ENCODE measurements around the gene SNX27.

DNA sequence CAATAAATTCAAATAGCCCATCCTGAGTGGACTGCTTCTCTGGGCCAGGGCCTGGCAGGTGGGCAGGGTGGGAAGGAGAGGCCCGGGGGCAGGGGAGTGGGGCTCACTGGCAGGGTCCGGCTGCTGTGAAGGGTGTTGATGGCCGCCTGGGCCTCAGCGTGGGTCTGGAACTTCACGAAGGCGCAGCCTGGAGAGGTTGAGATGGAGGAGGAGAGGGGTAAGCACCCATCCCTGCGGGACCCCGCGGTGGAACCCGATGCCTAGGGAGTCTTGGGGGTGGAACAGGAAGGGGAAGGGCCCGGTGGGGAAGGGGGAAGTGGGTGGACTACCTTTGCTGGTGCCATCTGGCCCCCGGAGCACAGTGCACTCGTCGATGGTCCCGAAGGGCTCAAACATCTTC lies 97.0 kb downstream of the SNX27 start:
- TF ChIP-seq POLR2AphosphoS5 (IDR thresholded peaks at IDR 0.05) (no peak), POLR2A (IDR thresholded peaks at IDR 0.05) (no peak)
- TF ChIP-seq, protein P1, sequence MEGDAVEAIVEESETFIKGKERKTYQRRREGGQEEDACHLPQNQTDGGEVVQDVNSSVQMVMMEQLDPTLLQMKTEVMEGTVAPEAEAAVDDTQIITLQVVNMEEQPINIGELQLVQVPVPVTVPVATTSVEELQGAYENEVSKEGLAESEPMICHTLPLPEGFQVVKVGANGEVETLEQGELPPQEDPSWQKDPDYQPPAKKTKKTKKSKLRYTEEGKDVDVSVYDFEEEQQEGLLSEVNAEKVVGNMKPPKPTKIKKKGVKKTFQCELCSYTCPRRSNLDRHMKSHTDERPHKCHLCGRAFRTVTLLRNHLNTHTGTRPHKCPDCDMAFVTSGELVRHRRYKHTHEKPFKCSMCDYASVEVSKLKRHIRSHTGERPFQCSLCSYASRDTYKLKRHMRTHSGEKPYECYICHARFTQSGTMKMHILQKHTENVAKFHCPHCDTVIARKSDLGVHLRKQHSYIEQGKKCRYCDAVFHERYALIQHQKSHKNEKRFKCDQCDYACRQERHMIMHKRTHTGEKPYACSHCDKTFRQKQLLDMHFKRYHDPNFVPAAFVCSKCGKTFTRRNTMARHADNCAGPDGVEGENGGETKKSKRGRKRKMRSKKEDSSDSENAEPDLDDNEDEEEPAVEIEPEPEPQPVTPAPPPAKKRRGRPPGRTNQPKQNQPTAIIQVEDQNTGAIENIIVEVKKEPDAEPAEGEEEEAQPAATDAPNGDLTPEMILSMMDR (IDR thresholded peaks at IDR 0.05): no peak
